Loucy (cell line): ENCODE results near the gene THY1.

Experiments
- H2AFZ ChIP-seq: fragments of 200-600 bp; sonication (generic); 2 replicates; pipeline ENCODE4 v1.6.0; 2016; ENCODE audit warnings: antibody characterized with exemption, mild to moderate bottlenecking, low read length, moderate library complexity
- H3F3A ChIP-seq: fragments of 200-600 bp; 2 replicates; pipeline ENCODE4 v1.6.0; 2016; ENCODE audit warnings: antibody characterized with exemption, low read depth, mild to moderate bottlenecking
- H3K27me3 ChIP-seq: fragments of 200-600 bp; sonication (generic); 2 replicates; pipeline ENCODE4 v1.6.1; 2014; ENCODE audit warnings: low read length, mild to moderate bottlenecking; ENCODE audit not compliant: insufficient read depth, poor library complexity, severe bottlenecking
- H3K36me3 ChIP-seq: fragments of 200-600 bp; sonication (generic); 2 replicates; pipeline ENCODE4 v1.6.1; 2016; ENCODE audit warnings: low read length; ENCODE audit not compliant: insufficient read depth
- H3K4me1 ChIP-seq: fragments of 200-600 bp; sonication (generic); 2 replicates; pipeline ENCODE4 v1.5.1; 2014; ENCODE audit warnings: low read length, mild to moderate bottlenecking; ENCODE audit not compliant: insufficient read depth, poor library complexity, severe bottlenecking
- H3K4me2 ChIP-seq: fragments of 200-600 bp; sonication (generic); 2 replicates; pipeline ENCODE4 v1.6.0; 2014; ENCODE audit warnings: antibody characterized with exemption, low read length, low read depth, mild to moderate bottlenecking; ENCODE audit not compliant: poor library complexity, severe bottlenecking
- H3K4me3 ChIP-seq: fragments of 200-600 bp; sonication (generic); 2 replicates; pipeline ENCODE4 v1.5.1; 2014; ENCODE audit warnings: low read length, mild to moderate bottlenecking, mixed read lengths; ENCODE audit not compliant: poor library complexity, severe bottlenecking
- H3K79me2 ChIP-seq: fragments of 200-600 bp; sonication (generic); 2 replicates; pipeline ENCODE4 v1.6.1; 2014; ENCODE audit warnings: low read length; ENCODE audit not compliant: insufficient read depth
- H3K9ac ChIP-seq: fragments of 200-600 bp; sonication (generic); 2 replicates; pipeline ENCODE4 v1.6.0; 2014; ENCODE audit warnings: mild to moderate bottlenecking, low read depth, low read length, moderate library complexity; ENCODE audit not compliant: poor library complexity, severe bottlenecking
- H3K9me2 ChIP-seq: fragments of 200-600 bp; sonication (generic); replicated peaks from 2 replicates; pipeline ENCODE4 v1.6.1; 2016; ENCODE audit warnings: low read depth, low read length, mixed read lengths
- H3K9me3 ChIP-seq: fragments of 200-600 bp; sonication (generic); 2 replicates; pipeline ENCODE4 v1.6.1; 2014; ENCODE audit warnings: mild to moderate bottlenecking, antibody characterized with exemption, low read length, low read depth; ENCODE audit not compliant: insufficient read depth
- H4K20me1 ChIP-seq: fragments of 200-600 bp; sonication (generic); 2 replicates; pipeline ENCODE4 v1.6.0; 2014; ENCODE audit warnings: antibody characterized with exemption, low read length, mild to moderate bottlenecking; ENCODE audit not compliant: insufficient read depth, poor library complexity, severe bottlenecking
- CTCF ChIP-seq: fragments of 200-600 bp; sonication (generic); conservative IDR thresholded peaks from 2 replicates; pipeline ENCODE4 v1.5.1; 2014; ENCODE audit warnings: mild to moderate bottlenecking, antibody characterized with exemption, low read length
- EZH2phosphoT487 ChIP-seq: fragments of 200-600 bp; IDR thresholded peaks from 2 replicates; pipeline ENCODE4 v1.6.1; 2018; ENCODE audit warnings: antibody characterized with exemption, mild to moderate bottlenecking, moderate library complexity, borderline replicate concordance

Gene THY1

GRCh38 chr11:119461229-119461963, 38.4 kb upstream of the THY1 start:
- Histone ChIP-seq H3K79me2 (no peaks in the 10 kb centered on the region), H3F3A (no peaks in the 10 kb centered on the region), H3K9me3 (no peaks in the 10 kb centered on the region), H2AFZ (no peak overlapping the region), H3K4me2 (no peak overlapping the region), H3K36me3 (no peaks in the 10 kb centered on the region), H3K9ac (no peak overlapping the region), H3K4me3 (no peak overlapping the region), H3K4me1 (no peaks in the 10 kb centered on the region), H4K20me1 (no peaks in the 10 kb centered on the region), H3K9me2 (no peaks in the 10 kb centered on the region), H3K27me3 (no peaks in the 10 kb centered on the region)
- TF ChIP-seq CTCF = no peak
- TF ChIP-seq EZH2phosphoT487 = no peak

- H3K4me3 ChIP-seq = no peak overlapping the region
- no peak overlapping the region for H3K4me2 ChIP-seq
- no peaks in the 10 kb centered on the region for H4K20me1 ChIP-seq
- H3F3A ChIP-seq = no peaks in the 10 kb centered on the region
- H3K79me2 ChIP-seq = no peaks in the 10 kb centered on the region
- no peak overlapping the region for H2AFZ ChIP-seq
- no peaks in the 10 kb centered on the region for H3K27me3 ChIP-seq
- no peaks in the 10 kb centered on the region for H3K9me3 ChIP-seq
- no peaks in the 10 kb centered on the region for H3K4me1 ChIP-seq
- TF ChIP-seq CTCF (no peak), EZH2phosphoT487 (no peak)
- H3K9ac ChIP-seq = no peak overlapping the region
- H3K36me3 ChIP-seq = no peaks in the 10 kb centered on the region
- no peaks in the 10 kb centered on the region for H3K9me2 ChIP-seq
Observed at GRCh38 chr11:119460582-119460981, 37.6 kb upstream of the THY1 start.

GRCh38 chr11:119460097-119460496, 37.1 kb upstream of the THY1 start:
- no peaks in the 10 kb centered on the region for H3K9me3 ChIP-seq
- no peaks in the 10 kb centered on the region for H3K9me2 ChIP-seq
- no peaks in the 10 kb centered on the region for H3K4me1 ChIP-seq
- H3K9ac ChIP-seq = no peak overlapping the region
- no peaks in the 10 kb centered on the region for H3K36me3 ChIP-seq
- no peaks in the 10 kb centered on the region for H3K79me2 ChIP-seq
- no peak overlapping the region for H3K4me3 ChIP-seq
- no peak overlapping the region for H2AFZ ChIP-seq
- H4K20me1 ChIP-seq = no peaks in the 10 kb centered on the region
- no peak for TF ChIP-seq CTCF
- TF ChIP-seq EZH2phosphoT487 = no peak
- no peak overlapping the region for H3K4me2 ChIP-seq
- H3K27me3 ChIP-seq = no peaks in the 10 kb centered on the region
- H3F3A ChIP-seq = no peaks in the 10 kb centered on the region
